ENCODE measurements around the gene ADAMTSL4. TPM values are rescaled to one million over a fixed set of nuclear protein-coding genes. Genes with fewer than 3 reads are reported as not detected.
A peak's percentile ranks its signal among the peaks of the same experiment; 100 is the strongest.

Gene ADAMTSL4
- total and polyA plus RNA-seq, 4 donors = 5.6 to 12.2 (median 11.5) TPM

DNA sequence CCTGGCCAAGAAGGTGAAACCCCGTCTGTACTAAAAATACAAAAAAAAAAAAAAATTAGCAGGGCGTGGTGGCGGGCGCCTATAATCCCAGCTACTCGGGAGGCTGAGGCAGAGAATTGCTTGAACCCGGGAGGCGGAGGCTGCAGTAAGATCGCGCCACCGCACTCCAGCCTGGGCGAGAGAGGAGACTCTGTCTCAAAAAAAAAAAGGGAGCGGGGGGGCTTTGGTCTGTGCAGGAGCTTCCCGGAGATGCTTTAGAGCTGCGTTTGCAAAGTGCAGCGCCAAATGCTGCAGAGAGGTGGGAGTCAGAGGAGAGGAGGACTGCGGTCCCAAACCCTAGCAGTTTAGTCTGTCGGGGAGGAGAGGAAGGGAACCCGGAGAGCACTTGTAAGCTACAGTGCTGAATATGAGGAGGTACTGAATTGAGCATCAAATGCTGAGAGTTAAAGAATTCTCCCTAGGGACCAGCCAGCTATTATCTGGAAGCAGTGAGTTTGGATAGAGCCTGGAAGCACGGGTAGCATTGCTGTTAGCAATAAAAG lies 33.1 kb upstream of the ADAMTSL4 start:
- no peaks in the 10 kb centered on the region for H3K27me3 ChIP-seq (ENCODE audit: control insufficient read depth in 4 of 4, insufficient read depth in 4 of 4, low read length in 3 of 4)
- no peaks in the 10 kb centered on the region for H3K36me3 ChIP-seq (ENCODE audit: control insufficient read depth in 4 of 4, insufficient read depth in 3 of 4, low read depth in 1 of 4, low read length in 3 of 4)
- WGBS = 9% methylated on average over 19 of the region's 19 CpGs
- no peak for DNase-seq (ENCODE audit: low spot score)
- H3K27ac ChIP-seq (ENCODE audit: low read depth in 1 of 2, low read length in 2 of 2) = no peak overlapping the region
- no peaks in the 10 kb centered on the region for H3K9me3 ChIP-seq (ENCODE audit: control insufficient read depth in 4 of 4, low read length in 3 of 4)
- TF ChIP-seq EGR1 (IDR thresholded peaks at IDR 0.05; ENCODE audit: low read depth in 2 of 2) = no peak
- no peak for TF ChIP-seq NR2F2 (IDR thresholded peaks at IDR 0.05)
- no peak for TF ChIP-seq YY1 (IDR thresholded peaks at IDR 0.05)
- TF ChIP-seq, protein P1, sequence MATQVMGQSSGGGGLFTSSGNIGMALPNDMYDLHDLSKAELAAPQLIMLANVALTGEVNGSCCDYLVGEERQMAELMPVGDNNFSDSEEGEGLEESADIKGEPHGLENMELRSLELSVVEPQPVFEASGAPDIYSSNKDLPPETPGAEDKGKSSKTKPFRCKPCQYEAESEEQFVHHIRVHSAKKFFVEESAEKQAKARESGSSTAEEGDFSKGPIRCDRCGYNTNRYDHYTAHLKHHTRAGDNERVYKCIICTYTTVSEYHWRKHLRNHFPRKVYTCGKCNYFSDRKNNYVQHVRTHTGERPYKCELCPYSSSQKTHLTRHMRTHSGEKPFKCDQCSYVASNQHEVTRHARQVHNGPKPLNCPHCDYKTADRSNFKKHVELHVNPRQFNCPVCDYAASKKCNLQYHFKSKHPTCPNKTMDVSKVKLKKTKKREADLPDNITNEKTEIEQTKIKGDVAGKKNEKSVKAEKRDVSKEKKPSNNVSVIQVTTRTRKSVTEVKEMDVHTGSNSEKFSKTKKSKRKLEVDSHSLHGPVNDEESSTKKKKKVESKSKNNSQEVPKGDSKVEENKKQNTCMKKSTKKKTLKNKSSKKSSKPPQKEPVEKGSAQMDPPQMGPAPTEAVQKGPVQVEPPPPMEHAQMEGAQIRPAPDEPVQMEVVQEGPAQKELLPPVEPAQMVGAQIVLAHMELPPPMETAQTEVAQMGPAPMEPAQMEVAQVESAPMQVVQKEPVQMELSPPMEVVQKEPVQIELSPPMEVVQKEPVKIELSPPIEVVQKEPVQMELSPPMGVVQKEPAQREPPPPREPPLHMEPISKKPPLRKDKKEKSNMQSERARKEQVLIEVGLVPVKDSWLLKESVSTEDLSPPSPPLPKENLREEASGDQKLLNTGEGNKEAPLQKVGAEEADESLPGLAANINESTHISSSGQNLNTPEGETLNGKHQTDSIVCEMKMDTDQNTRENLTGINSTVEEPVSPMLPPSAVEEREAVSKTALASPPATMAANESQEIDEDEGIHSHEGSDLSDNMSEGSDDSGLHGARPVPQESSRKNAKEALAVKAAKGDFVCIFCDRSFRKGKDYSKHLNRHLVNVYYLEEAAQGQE (IDR thresholded peaks at IDR 0.05) = no peak
- no peak for TF ChIP-seq SP1 (IDR thresholded peaks at IDR 0.05)
- TF ChIP-seq HNF4A (conservative IDR thresholded peaks at IDR 0.05) = no peak
- no peak for TF ChIP-seq HNF4G (IDR thresholded peaks at IDR 0.05)
- TF ChIP-seq GABPA (IDR thresholded peaks at IDR 0.05 in 1 of 2, conservative IDR thresholded peaks at IDR 0.05 in 1 of 2) = no peak
- TF ChIP-seq RXRA (IDR thresholded peaks at IDR 0.05) = no peak
- TF ChIP-seq, protein P2, sequence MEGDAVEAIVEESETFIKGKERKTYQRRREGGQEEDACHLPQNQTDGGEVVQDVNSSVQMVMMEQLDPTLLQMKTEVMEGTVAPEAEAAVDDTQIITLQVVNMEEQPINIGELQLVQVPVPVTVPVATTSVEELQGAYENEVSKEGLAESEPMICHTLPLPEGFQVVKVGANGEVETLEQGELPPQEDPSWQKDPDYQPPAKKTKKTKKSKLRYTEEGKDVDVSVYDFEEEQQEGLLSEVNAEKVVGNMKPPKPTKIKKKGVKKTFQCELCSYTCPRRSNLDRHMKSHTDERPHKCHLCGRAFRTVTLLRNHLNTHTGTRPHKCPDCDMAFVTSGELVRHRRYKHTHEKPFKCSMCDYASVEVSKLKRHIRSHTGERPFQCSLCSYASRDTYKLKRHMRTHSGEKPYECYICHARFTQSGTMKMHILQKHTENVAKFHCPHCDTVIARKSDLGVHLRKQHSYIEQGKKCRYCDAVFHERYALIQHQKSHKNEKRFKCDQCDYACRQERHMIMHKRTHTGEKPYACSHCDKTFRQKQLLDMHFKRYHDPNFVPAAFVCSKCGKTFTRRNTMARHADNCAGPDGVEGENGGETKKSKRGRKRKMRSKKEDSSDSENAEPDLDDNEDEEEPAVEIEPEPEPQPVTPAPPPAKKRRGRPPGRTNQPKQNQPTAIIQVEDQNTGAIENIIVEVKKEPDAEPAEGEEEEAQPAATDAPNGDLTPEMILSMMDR (IDR thresholded peaks at IDR 0.05; ENCODE audit: low read depth, low read length, missing input control) = no peak
- no peak for TF ChIP-seq FOXA1 (IDR thresholded peaks at IDR 0.05)
- no peak for TF ChIP-seq FOXA2 (IDR thresholded peaks at IDR 0.05)
- TF ChIP-seq, protein P3, sequence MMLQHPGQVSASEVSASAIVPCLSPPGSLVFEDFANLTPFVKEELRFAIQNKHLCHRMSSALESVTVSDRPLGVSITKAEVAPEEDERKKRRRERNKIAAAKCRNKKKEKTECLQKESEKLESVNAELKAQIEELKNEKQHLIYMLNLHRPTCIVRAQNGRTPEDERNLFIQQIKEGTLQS (IDR thresholded peaks at IDR 0.05) = no peak
- no peak for TF ChIP-seq JUND (IDR thresholded peaks at IDR 0.05)
- no peak for TF ChIP-seq RAD21 (IDR thresholded peaks at IDR 0.05)
- peak overlapping the region in 2 of 3 donors; percentile 47 to 60 for H3K4me3 ChIP-seq (ENCODE audit: low read depth in 1 of 3, low read length in 3 of 3)
- H3K4me1 ChIP-seq (ENCODE audit: control insufficient read depth in 4 of 4, insufficient read depth in 4 of 4, low read length in 3 of 4) = peaks cover 2 to 17% (median 9%) of the 10 kb centered on the region in 4 donors
- no peak overlapping the region for H3K9ac ChIP-seq (ENCODE audit: low read depth in 1 of 2, low read length in 2 of 2)

DNA sequence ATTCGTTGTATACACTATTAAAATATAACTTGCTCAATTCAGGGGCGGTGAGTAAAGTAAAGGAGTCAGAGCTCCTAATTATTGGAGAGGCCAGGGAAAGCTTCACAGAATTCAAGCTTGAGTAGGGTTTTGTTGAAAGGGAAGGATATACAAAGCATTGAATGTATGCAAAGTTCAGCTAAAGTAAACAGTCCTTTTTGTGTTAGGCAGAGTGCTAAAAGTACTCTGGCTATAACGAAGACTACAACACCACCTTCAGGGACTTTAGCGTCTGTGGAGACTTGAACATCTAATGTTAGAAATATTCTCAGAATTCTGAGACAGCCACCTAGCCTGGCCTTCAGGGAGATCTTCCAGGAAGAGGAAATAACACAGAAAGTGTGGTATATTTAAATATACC lies 32.6 kb upstream of the ADAMTSL4 start:
- no peak overlapping the region for H3K4me3 ChIP-seq (ENCODE audit: low read depth in 1 of 3, low read length in 3 of 3)
- no peaks in the 10 kb centered on the region for H3K9me3 ChIP-seq (ENCODE audit: control insufficient read depth in 4 of 4, low read length in 3 of 4)
- peaks cover 2 to 17% (median 9%) of the 10 kb centered on the region in 4 donors for H3K4me1 ChIP-seq (ENCODE audit: control insufficient read depth in 4 of 4, insufficient read depth in 4 of 4, low read length in 3 of 4)
- DNase-seq (ENCODE audit: low spot score) = no peak
- WGBS = 48% methylated on average over 4 of the region's 4 CpGs
- no peak overlapping the region for H3K9ac ChIP-seq (ENCODE audit: low read depth in 1 of 2, low read length in 2 of 2)
- peak; percentile 28 to 31 for TF ChIP-seq RAD21 (IDR thresholded peaks at IDR 0.05)
- TF ChIP-seq NR2F2 (IDR thresholded peaks at IDR 0.05) = no peak
- TF ChIP-seq, protein P4, sequence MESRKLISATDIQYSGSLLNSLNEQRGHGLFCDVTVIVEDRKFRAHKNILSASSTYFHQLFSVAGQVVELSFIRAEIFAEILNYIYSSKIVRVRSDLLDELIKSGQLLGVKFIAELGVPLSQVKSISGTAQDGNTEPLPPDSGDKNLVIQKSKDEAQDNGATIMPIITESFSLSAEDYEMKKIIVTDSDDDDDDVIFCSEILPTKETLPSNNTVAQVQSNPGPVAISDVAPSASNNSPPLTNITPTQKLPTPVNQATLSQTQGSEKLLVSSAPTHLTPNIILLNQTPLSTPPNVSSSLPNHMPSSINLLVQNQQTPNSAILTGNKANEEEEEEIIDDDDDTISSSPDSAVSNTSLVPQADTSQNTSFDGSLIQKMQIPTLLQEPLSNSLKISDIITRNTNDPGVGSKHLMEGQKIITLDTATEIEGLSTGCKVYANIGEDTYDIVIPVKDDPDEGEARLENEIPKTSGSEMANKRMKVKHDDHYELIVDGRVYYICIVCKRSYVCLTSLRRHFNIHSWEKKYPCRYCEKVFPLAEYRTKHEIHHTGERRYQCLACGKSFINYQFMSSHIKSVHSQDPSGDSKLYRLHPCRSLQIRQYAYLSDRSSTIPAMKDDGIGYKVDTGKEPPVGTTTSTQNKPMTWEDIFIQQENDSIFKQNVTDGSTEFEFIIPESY (IDR thresholded peaks at IDR 0.05) = no peak
- H3K27ac ChIP-seq (ENCODE audit: low read depth in 1 of 2, low read length in 2 of 2) = no peak overlapping the region
- no peaks in the 10 kb centered on the region for H3K27me3 ChIP-seq (ENCODE audit: control insufficient read depth in 4 of 4, insufficient read depth in 4 of 4, low read length in 3 of 4)
- no peaks in the 10 kb centered on the region for H3K36me3 ChIP-seq (ENCODE audit: control insufficient read depth in 4 of 4, insufficient read depth in 3 of 4, low read depth in 1 of 4, low read length in 3 of 4)

All from liver (tissue), 9 donors.